ENCODE measurements around the gene TRAPPC5. TPM values are rescaled to one million over a fixed set of nuclear protein-coding genes. Genes with fewer than 3 reads are reported as not detected.

Gene TRAPPC5
- total and polyA plus RNA-seq, 4 donors: 29.8 to 224 (median 125) TPM

DNA sequence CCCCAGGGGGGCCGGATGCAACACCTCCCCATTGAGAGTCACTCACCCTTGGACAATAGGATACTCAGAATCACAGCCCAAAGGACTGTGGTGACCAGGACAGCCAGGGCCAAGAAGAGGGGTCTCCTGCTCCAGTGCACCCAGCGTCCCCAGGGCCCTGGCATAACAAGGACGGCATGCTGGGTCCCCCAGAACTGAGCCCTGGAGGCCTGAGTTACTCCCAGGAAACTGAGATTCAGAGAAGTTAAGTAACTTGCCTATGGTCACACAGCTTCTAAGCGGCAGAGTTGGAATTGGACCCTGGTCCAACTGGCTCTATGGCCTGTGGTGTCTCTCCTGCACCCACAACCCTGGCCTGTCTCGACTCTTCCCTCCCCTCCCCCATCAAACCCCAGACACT is 51.0 kb downstream of the TRAPPC5 start:
- Histone ChIP-seq H3K9ac (ENCODE audit: insufficient read depth in 1 of 2, low read length in 2 of 2) (no peak overlapping the region), H3K9me3 (ENCODE audit: control insufficient read depth in 4 of 4, insufficient read depth in 3 of 4, low read length in 3 of 4) (peaks cover 0 to 3% (median 0%) of the 10 kb centered on the region in 4 donors), H3K36me3 (ENCODE audit: control insufficient read depth in 4 of 4, insufficient read depth in 4 of 4, low read length in 4 of 4) (no peaks in the 10 kb centered on the region), H3K4me1 (ENCODE audit: control insufficient read depth in 5 of 5, insufficient read depth in 5 of 5, low read length in 5 of 5) (peaks cover 0 to 8% (median 0%) of the 10 kb centered on the region in 5 donors), H3K4me3 (no peak overlapping the region), H3K27me3 (ENCODE audit: control insufficient read depth in 3 of 3, insufficient read depth in 3 of 3, low read length in 2 of 3) (peaks cover 0 to 44% (median 27%) of the 10 kb centered on the region in 3 donors), H3K27ac (ENCODE audit: low read depth in 1 of 2, low read length in 1 of 2) (no peak overlapping the region)
- ATAC-seq (ENCODE audit: insufficient read depth, low FRiP score) (no peak), DNase-seq (no peak)
- TF ChIP-seq, protein P1, sequence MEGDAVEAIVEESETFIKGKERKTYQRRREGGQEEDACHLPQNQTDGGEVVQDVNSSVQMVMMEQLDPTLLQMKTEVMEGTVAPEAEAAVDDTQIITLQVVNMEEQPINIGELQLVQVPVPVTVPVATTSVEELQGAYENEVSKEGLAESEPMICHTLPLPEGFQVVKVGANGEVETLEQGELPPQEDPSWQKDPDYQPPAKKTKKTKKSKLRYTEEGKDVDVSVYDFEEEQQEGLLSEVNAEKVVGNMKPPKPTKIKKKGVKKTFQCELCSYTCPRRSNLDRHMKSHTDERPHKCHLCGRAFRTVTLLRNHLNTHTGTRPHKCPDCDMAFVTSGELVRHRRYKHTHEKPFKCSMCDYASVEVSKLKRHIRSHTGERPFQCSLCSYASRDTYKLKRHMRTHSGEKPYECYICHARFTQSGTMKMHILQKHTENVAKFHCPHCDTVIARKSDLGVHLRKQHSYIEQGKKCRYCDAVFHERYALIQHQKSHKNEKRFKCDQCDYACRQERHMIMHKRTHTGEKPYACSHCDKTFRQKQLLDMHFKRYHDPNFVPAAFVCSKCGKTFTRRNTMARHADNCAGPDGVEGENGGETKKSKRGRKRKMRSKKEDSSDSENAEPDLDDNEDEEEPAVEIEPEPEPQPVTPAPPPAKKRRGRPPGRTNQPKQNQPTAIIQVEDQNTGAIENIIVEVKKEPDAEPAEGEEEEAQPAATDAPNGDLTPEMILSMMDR (IDR thresholded peaks at IDR 0.05; ENCODE audit: control extremely low read depth, extremely low read depth): no peak
- WGBS, 2 donors: 80 to 82% methylated on average over 5 of the region's 5 CpGs

DNA sequence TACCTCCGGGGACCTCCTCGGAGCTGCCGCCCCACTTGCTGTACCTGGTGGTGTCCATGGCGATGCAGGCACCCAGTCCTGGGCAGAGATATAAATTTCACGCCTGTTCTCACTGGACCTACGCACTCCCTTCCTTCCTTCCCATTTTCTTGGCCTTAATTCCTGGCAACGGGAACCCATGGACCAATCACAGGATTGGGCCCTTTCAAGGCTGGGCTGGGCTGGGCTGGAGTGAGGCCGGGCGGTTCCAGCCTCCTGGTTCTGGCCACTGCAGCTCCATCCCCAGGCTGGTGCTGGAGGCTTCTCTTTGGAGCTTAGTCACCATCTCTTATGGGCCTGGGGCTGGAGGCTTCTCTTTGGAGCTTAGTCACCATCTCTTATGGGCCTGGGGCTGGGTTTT is 51.4 kb downstream of the TRAPPC5 start, which contains the start of gene CLEC4G:
TSS of gene CLEC4G (minus strand) at position 66 of the 400 bp plus-strand sequence. CDS start at position 58, 8 bp downstream.
- Histone ChIP-seq H3K27me3 (ENCODE audit: control insufficient read depth in 3 of 3, insufficient read depth in 3 of 3, low read length in 2 of 3) (peaks cover 0 to 46% (median 27%) of the 10 kb centered on the region in 3 donors), H3K27ac (ENCODE audit: low read depth in 1 of 2, low read length in 1 of 2) (no peak within 1 kb of the TSS), H3K9ac (ENCODE audit: insufficient read depth in 1 of 2, low read length in 2 of 2) (no peak within 1 kb of the TSS), H3K4me3 (no peak within 1 kb of the TSS), H3K4me1 (ENCODE audit: control insufficient read depth in 5 of 5, insufficient read depth in 5 of 5, low read length in 5 of 5) (peaks cover 0 to 8% (median 0%) of the 10 kb centered on the region in 5 donors), H3K36me3 (ENCODE audit: control insufficient read depth in 4 of 4, insufficient read depth in 4 of 4, low read length in 4 of 4) (no peaks in the 10 kb centered on the region), H3K9me3 (ENCODE audit: control insufficient read depth in 4 of 4, insufficient read depth in 3 of 4, low read length in 3 of 4) (peaks cover 0 to 3% (median 0%) of the 10 kb centered on the region in 4 donors)
- DNase-seq (no peak), ATAC-seq (ENCODE audit: insufficient read depth, low FRiP score) (no peak)
- 70 to 73% methylated on average over 9 of the region's 9 CpGs for WGBS, 2 donors
- TF ChIP-seq, protein P1 (IDR thresholded peaks at IDR 0.05; ENCODE audit: control extremely low read depth, extremely low read depth): no peak

GRCh38 chr19:7733376-7733775 is 52.7 kb downstream of the TRAPPC5 start:
- no peak overlapping the region for H3K27ac ChIP-seq (ENCODE audit: low read depth in 1 of 2, low read length in 1 of 2)
- ATAC-seq (ENCODE audit: insufficient read depth, low FRiP score) (no peak), DNase-seq (no peak)
- H3K4me3 ChIP-seq: no peak overlapping the region
- no peaks in the 10 kb centered on the region for H3K36me3 ChIP-seq (ENCODE audit: control insufficient read depth in 4 of 4, insufficient read depth in 4 of 4, low read length in 4 of 4)
- peaks cover 0 to 8% (median 0%) of the 10 kb centered on the region in 5 donors for H3K4me1 ChIP-seq (ENCODE audit: control insufficient read depth in 5 of 5, insufficient read depth in 5 of 5, low read length in 5 of 5)
- TF ChIP-seq, protein P1 (IDR thresholded peaks at IDR 0.05; ENCODE audit: control extremely low read depth, extremely low read depth): no peak
- H3K9ac ChIP-seq (ENCODE audit: insufficient read depth in 1 of 2, low read length in 2 of 2): no peak overlapping the region
- peaks cover 0 to 41% (median 25%) of the 10 kb centered on the region in 3 donors for H3K27me3 ChIP-seq (ENCODE audit: control insufficient read depth in 3 of 3, insufficient read depth in 3 of 3, low read length in 2 of 3)
- peaks cover 0 to 3% (median 0%) of the 10 kb centered on the region in 4 donors for H3K9me3 ChIP-seq (ENCODE audit: control insufficient read depth in 4 of 4, insufficient read depth in 3 of 4, low read length in 3 of 4)
- WGBS, 2 donors: 59 to 67% methylated on average over 6 of the region's 6 CpGs

Data from lung (tissue), 12 donors.